Activated T-cell treated with anti-CD3 and anti-CD28 coated beads for 24 hours (primary cell): ENCODE measurements around the gene GTF3C5.
"Not testable (repeated sequence)": the region's sequence is repeated elsewhere in the genome, so short reads cannot be mapped to it uniquely, and the experiment has no call there.

Experiments used
- DNase-seq: peaks from one replicate; pipeline ENCODE4 v3.0.0-alpha.2; 2020; ENCODE audit warnings: low read depth

GTF3C5 gene, protein sequence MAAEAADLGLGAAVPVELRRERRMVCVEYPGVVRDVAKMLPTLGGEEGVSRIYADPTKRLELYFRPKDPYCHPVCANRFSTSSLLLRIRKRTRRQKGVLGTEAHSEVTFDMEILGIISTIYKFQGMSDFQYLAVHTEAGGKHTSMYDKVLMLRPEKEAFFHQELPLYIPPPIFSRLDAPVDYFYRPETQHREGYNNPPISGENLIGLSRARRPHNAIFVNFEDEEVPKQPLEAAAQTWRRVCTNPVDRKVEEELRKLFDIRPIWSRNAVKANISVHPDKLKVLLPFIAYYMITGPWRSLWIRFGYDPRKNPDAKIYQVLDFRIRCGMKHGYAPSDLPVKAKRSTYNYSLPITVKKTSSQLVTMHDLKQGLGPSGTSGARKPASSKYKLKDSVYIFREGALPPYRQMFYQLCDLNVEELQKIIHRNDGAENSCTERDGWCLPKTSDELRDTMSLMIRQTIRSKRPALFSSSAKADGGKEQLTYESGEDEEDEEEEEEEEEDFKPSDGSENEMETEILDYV

DNA sequence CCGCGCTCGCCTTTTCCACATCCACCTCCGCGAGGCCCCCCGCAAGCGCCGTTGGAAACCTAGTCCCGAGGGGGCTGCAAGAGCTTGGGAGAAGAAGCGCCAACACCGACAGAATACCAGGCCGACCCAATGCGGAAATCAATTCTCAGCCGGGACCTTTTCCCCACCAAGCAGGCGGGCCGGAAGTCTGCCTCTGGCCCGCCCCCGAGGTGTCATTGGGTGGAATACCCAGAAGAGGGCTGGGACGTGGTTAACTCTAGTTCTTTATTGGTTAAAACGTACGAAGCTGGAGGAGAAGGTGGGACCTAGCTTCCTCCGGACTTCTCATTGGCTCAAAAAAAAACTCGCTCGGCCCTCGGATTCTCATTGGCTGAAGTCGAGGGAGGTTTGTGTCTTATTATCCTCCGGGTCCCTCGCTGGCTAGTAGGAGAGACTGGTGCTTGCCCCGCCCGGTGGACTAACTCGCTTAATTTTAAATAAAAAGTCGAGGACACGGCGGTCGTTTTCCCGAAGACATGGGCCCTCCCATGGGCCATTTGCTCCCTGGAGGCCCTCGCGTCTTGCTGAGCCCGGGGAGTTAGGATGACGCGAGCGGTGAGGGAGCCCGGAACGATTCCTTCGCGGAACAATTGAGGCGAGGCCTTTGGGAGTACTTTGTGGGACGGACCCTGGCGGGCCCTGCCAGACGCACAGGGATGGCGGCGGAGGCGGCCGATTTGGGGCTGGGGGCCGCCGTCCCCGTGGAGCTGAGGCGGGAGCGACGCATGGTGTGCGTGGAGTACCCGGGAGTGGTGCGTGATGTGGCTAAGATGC is at the start of gene GTF3C5:
Gene GTF3C5, plus strand, starts transcription at position 681 of the 813 bp plus-strand sequence. Its CDS starts 15 bp downstream, at position 696.
- peak; percentile 89 for DNase-seq

DNA sequence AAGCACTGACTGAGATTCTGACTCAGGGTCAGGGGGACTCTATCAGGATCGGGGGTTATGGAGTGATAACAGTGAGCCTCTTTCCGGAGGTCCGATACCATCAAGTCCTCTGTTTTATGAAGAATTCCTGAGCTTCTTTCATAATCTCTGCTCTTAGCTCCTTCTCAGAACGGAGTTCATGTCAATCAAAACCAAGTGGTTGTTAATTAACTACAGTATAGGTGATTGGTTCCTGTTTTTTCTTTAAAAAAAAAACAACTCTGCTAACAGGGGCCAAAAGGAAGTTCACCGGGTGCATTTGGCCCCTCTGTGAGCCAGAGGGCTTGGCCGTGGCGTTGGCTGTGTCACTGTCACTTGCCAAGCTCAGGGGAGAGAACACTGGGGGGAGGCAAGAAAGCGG is 48.3 kb upstream of the GTF3C5 start:
- no peak for DNase-seq

DNA sequence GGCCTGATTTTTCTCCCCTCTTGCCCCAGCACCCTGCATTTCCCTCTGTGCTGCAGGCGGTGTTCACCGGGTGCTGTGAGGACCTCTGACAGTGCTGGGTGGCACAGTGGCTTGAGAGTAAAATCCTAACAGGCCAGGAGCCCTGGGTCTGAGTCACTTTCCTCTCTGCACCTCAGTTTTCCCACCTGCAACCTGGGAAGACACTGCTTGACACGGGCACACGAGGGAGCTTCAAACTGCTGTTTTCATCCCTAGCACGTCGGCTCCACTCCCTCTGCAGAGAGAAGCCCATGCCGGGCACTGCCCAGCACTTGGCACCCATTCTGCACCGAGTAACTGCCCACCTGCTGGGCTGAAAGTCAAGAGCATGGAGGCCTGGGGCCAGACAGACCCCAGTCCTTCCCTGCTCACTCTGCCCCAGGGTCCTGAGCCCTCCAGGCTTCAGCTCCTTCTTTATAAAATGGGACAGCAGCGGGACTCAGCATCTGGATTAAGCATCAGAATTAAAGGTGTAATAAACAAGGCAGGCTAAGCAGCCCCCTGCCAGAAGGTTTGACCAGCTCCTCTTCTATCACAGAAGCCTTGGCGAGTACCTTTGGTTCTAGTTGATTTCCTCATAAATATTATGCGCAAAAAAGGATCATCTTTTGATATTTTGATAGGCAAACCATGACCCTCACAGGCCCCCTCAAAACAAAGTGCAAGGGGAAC is 47.2 kb upstream of the GTF3C5 start:
- DNase-seq: no peak

DNA sequence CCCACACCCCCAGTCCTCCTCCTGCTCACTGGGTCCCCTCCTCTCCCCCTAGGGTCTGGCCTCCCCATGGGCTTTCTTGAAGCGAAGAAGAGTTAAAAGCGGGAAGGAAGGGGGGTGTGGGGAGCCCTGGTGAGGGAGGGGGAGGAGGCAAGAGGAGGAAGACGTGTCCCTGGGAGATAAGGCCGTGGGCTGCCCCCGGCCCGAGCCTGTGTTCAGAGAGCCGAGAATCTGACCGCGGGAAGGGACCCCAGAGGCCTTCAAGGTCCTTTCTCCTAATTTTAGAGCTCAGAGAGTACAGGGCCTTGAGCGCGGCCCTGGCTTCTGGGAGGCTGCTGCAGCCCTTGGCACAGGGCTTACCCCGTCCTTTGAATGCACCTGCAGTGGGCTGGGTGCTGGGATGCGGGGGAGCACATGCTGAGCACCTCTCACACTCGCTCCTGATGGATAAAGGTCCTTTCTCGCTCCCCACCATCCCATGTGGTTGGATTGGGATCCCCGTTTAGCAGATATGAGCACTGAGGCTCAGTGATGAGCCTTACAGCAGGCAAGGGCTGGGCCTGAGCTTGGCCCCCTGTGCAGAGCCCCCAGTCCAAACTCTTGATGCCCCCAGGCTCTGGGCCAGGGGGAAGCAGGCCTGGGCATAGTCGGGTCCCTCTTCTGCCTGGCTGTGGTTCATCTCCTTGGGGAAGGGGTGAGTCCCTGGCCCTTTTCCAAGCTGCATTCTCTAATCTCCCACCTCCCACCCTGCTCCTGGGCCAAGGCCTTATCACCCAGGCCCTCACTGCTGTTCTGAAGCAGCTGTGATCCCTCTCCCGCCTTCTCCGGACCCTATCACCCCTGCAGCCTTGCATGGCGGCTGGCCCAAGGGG is 46.4 kb upstream of the GTF3C5 start:
- DNase-seq: no peak

DNA sequence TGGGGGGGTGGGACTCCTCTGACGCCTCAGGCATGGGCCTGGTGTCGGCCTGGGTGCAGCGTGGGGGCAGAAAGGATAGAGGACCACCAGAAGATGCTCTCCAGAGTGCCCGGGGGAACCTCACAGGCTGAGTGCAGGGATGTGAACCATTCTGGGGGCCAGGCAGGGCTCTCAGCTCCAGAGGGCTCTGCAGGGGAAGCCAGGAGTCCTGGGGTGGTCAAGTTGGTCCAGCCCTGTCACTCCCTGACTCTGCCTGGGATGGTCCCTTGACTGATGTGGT is 45.8 kb upstream of the GTF3C5 start:
- no peak for DNase-seq

DNA sequence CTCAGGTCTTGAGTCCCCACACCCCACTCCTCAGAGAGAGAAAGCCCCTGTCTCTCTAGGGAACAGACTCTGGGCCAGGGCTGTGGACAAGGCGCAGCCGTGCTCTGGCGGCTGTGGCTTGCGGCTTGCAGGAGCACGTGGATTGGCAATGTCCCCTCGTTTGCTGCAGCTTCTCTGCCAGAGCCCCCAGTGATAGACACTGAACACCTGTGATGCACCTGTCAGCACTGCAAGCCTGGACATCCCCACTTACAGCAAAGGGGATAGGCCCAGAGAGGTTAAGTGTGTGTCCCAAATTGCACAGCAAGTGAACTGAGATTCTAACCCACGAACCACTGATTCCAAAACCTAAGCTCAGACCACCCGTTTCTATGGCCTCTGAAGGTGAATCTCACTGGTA is 45.3 kb upstream of the GTF3C5 start:
- DNase-seq: no peak

DNA sequence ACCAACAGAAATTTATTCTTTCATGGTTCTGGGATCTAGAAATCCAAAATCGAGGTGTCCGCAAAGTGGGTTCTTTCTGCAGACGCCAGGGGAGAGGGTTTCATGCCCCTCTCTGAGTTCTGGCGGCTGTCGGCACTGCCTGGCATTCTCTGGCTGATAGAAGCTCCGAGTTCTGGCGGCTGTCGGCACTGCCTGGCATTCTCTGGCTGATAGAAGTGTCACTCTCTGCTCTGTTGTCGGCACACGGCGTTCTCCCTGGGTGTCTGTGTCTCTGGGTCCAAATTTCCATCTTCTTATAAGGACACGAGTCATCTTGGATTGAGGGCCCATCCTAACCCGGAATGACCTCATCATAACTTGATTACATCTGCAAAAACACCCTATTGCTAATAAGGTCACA is 44.7 kb upstream of the GTF3C5 start:
- no peak for DNase-seq

DNA sequence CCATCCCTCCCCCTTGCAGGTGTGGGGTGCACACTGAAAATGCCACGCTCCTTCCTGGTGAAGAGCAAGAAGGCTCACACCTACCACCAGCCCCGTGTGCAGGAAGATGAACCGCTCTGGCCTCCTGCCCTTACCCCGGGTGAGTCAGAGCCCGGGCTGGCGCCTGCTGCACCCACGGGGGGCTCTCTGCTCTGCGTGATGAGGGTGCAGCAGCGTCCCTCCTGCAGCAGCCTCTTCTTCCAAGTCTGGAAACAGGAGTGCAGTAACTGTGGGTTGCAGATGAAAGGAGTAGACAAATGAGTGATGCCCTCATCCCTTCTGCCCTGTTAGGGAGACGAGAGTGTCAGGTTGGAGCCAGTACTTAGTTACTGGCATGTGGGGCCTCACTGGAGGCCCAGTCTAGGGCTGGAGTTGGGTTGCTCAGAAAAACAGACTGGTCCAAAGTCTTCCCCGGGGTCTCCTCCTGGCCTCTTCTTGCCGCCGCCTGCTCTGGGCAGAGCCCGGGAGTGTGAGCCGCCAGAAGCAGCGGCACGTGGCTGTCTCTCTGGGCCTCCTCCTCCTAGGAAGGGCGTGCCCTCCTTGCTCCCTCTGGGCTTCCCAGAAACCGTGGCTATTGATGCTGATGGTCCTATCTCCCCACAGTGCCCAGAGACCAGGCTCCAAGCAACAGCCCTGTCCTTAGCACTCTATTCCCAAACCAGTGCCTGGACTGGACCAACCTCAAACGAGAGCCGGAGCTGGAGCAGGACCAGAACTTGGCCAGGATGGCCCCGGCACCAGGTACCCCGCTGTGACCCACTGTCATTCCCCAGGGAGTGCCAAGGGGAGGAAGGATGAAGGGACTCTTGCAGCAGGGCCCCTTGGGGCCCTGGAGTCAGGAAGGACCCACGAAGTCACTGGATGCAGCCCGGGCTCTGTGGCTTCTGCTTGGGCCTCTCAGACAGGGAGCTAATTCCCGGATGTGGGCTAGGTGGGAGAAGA is 43.9 kb upstream of the GTF3C5 start:
- DNase-seq: no peak

DNA sequence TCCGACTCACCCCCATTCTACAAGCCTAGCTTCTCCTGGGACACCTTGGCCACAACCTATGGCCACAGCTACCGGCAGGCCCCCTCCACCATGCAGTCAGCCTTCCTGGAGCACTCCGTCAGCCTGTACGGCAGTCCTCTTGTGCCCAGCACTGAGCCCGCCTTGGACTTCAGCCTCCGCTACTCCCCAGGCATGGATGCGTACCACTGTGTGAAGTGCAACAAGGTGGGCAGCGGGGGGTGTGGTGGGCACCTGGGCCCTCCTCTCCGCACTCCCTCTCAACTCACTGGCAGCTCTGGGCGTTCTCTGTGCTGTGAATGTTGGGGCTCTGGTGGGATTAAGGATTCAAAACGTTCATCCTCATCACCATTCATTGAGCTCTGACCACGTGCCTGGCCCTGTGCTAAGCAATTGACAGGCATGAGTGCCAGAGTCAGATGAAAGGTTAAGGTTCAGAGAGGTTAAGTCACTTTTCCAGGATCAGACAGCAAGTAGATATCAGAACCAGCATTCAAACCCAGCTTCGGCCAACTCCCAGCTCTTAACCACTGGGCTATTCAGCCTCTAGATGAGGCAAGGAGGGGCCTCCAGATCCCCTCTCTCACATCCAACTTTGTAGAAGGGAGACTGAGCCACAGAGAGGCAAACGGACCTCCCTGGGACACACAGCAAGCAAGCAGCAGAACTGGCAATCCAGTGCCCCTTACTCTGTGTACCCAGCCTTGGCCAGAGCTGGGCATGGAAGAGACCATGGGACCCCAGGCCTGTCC is 42.4 kb upstream of the GTF3C5 start:
- no peak for DNase-seq

DNA sequence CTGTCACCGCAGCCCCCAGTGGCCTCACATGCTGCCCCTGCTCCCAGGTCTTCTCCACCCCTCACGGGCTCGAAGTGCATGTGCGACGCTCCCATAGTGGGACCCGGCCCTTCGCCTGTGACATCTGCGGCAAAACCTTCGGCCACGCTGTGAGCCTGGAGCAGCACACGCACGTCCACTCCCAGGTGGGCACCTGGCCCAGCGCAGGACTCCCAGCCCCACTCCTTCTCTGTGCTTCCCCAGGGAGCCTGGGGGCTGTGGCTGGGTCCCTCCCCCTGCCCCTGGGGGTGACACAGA is 41.8 kb upstream of the GTF3C5 start:
- no peak for DNase-seq

DNA sequence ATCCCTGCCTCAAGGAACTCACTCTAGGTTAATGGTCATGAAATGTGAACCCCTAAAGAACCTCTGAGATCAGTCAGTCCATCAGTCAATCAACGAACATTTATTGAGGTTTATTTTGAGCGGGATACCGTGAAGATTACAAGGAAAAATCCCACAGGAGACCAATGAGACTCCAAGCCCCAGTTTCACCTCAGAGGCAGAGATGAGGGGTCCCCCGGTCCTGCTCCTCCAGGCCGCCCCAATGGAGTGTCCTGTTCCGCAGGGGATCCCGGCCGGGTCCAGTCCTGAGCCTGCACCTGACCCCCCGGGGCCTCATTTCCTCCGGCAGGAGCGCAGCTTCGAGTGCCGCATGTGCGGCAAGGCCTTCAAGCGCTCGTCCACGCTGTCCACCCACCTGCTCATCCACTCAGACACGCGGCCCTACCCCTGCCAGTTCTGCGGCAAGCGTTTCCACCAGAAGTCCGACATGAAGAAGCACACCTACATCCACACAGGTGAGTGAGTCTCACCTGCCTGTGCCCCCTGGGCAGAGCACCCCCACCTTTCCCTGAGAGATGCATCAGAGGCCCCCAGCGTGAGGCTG is 41.3 kb upstream of the GTF3C5 start:
- DNase-seq: no peak

DNA sequence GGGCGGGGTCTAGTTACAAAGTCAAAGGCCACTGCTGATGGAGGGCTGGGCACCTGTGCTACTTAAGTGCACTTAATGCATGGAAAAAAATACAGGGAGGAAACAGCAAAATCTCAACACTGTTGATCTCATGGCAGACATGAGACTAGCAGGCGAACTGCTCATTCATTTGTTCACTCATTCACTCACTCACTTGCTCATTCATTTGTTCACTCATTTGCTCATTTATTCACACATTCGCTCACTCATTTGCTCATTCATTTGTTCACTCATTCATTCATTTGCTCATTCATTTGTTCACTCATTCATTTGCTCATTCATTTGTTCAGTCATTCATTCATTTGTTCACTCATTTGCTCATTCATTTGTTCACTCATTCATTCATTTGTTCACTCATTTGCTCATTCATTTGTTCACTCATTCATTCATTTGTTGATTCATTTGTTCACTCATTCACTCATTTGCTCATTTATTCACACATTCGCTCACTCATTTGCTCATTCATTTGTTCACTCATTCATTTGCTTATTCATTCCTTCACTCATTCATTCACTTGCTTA is 40.7 kb upstream of the GTF3C5 start:
- DNase-seq: not testable (repeated sequence)

DNA sequence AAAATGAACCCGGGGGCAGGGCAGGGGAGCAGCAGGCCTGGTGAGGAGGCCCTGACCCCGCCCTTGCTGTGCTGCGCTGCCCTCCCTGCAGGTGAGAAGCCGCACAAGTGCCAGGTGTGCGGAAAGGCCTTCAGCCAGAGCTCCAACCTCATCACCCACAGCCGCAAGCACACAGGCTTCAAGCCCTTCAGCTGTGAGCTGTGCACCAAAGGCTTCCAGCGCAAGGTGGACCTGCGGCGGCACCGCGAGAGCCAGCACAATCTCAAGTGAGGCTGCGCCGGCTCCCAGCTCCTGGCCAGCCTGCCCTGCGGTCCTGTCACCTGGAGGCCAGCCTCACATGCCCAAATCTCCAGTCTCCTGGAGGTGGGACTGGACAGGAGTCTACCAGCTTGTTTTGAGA is 40.0 kb upstream of the GTF3C5 start:
- no peak for DNase-seq

DNA sequence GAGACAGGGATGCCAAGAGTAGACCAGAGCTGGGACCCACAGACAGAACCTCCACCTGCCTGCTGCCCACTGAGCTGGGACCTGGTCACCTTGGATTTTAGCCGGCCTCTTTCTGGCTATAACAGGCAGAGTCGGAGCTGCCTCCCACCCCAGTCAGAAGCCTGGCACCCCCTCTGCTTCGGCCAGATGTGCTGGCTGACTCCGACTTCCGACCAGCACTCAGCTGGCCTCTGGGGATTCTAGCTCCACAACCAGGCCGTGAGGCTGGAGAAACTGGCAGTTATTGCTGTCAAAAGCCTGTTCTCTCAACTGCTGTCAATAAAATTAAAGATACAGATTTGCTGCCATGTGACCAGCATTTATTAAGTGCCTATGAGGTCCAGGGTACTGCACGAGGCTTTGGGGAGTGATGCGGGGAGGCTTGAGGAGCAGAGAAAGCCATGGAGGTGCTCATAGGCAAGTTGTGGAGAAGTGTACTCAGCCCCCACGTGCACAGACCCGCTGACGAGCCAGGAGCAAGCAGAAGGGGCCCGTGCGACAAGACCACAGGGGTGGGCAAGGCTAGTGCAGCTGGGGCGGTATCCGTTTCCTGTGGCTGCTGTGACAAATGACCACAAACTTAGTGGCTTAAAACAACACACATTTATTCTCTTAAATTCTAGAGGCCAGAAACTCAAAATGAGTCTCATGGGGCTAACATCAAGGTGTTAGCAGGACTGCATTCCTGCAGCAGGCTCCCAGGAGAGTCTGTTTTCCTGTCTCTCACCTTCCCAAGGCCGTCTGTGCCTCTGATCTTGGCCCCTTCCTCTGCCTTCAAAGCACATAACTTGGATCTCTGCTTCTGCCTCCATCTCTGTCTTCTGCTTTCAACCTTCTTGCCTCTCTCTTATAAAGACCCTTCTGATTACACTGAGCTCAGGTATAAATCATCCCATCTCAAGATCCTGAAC is 39.2 kb upstream of the GTF3C5 start:
- DNase-seq: no peak

DNA sequence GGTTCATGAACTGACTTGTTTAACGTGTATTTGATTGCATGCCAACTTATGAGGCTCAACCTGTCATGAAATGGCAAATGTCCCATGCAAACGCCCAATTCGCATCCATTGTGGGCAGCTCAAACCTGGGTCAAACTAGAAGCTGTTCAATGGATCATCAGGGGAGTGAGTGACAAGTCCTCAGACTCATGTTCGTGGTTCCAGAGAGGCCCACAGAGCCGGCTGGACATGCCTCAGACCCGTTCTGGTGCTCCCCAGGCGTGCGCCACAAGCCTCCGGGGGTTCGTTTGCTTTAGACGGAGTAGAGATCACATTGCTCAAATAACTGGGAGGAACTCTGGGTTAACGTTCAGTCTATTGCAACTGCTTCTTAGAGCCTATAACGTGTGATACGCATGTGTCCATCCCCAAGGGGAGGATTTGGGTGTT is 37.3 kb upstream of the GTF3C5 start:
- DNase-seq: no peak

DNA sequence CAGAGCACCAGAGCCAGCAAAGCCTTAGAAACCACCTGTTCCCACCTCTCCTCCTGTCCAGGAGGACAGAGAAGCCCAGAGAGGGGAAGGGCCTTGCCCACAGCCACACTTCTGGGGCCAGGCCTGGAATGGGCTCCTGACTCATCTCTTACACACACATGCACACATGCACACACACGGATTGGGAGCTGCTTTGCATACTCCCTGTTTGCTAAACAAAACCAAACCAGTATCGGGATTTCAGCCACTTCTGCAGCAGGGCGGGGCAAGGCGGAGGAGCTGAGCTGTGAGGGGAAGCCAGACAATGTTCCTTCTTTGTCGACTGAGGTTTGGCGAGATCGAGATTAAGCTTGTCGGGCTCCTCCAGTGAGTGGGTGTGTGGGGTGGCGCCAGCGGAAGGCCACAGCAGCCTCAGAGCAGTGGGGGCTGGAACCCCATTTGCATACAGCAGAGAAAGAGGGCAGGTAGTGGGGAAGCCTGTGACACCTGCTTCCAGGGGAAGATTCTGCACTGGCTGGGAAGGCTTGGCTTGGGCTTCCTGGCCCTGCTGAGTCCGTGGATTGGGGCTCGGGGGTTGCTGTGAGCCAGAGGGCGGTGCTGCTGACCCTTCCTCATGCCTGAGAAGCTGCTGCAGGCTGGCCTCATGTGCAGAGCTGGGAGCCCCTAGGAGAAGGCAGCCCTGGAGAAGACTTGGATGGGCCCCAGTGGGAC is 36.2 kb upstream of the GTF3C5 start:
- DNase-seq: no peak

DNA sequence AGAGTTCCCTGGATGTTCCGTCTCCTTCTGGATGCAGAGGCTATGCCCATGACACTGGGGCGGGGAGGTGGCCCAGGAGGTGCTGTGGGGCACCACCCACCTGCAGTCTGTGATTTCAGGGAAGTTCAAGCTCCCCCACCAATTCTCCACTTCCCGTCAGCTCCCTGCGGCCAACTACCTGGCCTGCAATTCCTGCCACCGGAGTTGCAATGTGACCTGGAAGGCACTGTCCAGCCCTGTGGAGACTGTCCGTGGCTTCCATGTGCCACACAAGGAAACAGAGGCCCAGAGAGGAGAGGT is 35.7 kb upstream of the GTF3C5 start:
- DNase-seq: no peak

DNA sequence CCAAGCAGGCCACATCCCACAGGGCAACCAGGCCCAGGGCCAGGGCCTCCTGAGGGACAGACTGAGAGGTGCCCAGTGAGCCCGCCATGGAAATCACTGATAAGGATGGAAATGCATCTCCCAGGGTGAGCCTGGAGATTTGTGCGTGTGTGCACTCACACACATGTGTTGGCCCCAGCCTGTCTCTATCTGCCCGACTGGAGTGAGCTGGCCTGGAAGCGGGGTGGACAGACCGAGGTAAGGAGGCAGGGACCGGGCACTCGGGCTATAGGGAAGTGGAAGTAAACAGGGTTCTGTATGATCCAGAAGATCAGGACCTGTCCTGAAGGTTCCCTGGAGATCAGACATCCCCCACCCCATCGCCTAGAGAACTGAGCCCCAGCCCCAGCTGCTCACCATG is 34.9 kb upstream of the GTF3C5 start:
- DNase-seq: no peak
